ENCODE results near the gene NUP210.

NUP210 gene

GRCh38 chr3:13332740-13333139 lies 87.4 kb downstream of the NUP210 start:
- TF ChIP-seq CTCF (IDR thresholded peaks at IDR 0.05; ENCODE audit: low read depth, low read length, missing control alignments) = no peak
- in situ Hi-C loops (cut with HindIII; ENCODE audit: low pct_ligation_motif_present, low sequenced_read_pairs) = no loop called here
- no peak overlapping the region for H3K27ac ChIP-seq
- DNase-seq = no peak
- no peaks in the 10 kb centered on the region for H3K27me3 ChIP-seq (replicated peaks)
- H3K4me3 ChIP-seq (ENCODE audit: low read depth, low read length) = no peak overlapping the region
- H3K36me3 ChIP-seq (replicated peaks) = no peaks in the 10 kb centered on the region

GRCh38 chr3:13332158-13332557 lies 88.0 kb downstream of the NUP210 start:
- Histone ChIP-seq H3K36me3 (replicated peaks) (no peaks in the 10 kb centered on the region), H3K27me3 (replicated peaks) (no peaks in the 10 kb centered on the region)
- TF ChIP-seq CTCF (IDR thresholded peaks at IDR 0.05; ENCODE audit: low read depth, low read length, missing control alignments) = no peak

GRCh38 chr3:13329746-13330145 lies 90.4 kb downstream of the NUP210 start:
- in situ Hi-C loops (cut with HindIII; ENCODE audit: low pct_ligation_motif_present, low sequenced_read_pairs) = no loop called here
- no peak for TF ChIP-seq CTCF (IDR thresholded peaks at IDR 0.05; ENCODE audit: low read depth, low read length, missing control alignments)
- Histone ChIP-seq H3K27me3 (replicated peaks) (no peaks in the 10 kb centered on the region), H3K36me3 (replicated peaks) (no peaks in the 10 kb centered on the region), H3K4me3 (ENCODE audit: low read depth, low read length) (no peak overlapping the region), H3K27ac (no peak overlapping the region)
- no peak for DNase-seq

More at GRCh38 chr3:13332158-13332557, 88.0 kb downstream of the NUP210 start:
- in situ Hi-C loops (cut with HindIII; ENCODE audit: low pct_ligation_motif_present, low sequenced_read_pairs) = no loop called here
- Histone ChIP-seq H3K27ac (no peak overlapping the region), H3K4me3 (ENCODE audit: low read depth, low read length) (no peak overlapping the region)
- no peak for DNase-seq

- DNase-seq = no peak
- Histone ChIP-seq H3K4me3 (ENCODE audit: low read depth, low read length) (no peak overlapping the region), H3K36me3 (replicated peaks) (no peaks in the 10 kb centered on the region), H3K27me3 (replicated peaks) (no peaks in the 10 kb centered on the region), H3K27ac (no peak overlapping the region)
- in situ Hi-C loops (cut with HindIII; ENCODE audit: low pct_ligation_motif_present, low sequenced_read_pairs) = no loop called here
- no peak for TF ChIP-seq CTCF (IDR thresholded peaks at IDR 0.05; ENCODE audit: low read depth, low read length, missing control alignments)
Observed at GRCh38 chr3:13325892-13326443, 94.2 kb downstream of the NUP210 start.

GRCh38 chr3:13324835-13325501 lies 95.2 kb downstream of the NUP210 start:
- H3K27ac ChIP-seq = no peak overlapping the region
- no peaks in the 10 kb centered on the region for H3K27me3 ChIP-seq (replicated peaks)
- no peak for DNase-seq
- no peak overlapping the region for H3K4me3 ChIP-seq (ENCODE audit: low read depth, low read length)
- no peaks in the 10 kb centered on the region for H3K36me3 ChIP-seq (replicated peaks)
- in situ Hi-C loops (cut with HindIII; ENCODE audit: low pct_ligation_motif_present, low sequenced_read_pairs) = no loop called here
- no peak for TF ChIP-seq CTCF (IDR thresholded peaks at IDR 0.05; ENCODE audit: low read depth, low read length, missing control alignments)

GRCh38 chr3:13323822-13324221 lies 96.3 kb downstream of the NUP210 start:
- Histone ChIP-seq H3K27me3 (replicated peaks) (no peaks in the 10 kb centered on the region), H3K27ac (no peak overlapping the region), H3K4me3 (ENCODE audit: low read depth, low read length) (no peak overlapping the region), H3K36me3 (replicated peaks) (no peaks in the 10 kb centered on the region)
- in situ Hi-C loops (cut with HindIII; ENCODE audit: low pct_ligation_motif_present, low sequenced_read_pairs) = no loop called here
- TF ChIP-seq CTCF (IDR thresholded peaks at IDR 0.05; ENCODE audit: low read depth, low read length, missing control alignments) = no peak
- DNase-seq = no peak

All from brain microvascular endothelial cell (primary cell).